Hematopoietic multipotent progenitor cell treated with erythropoietin and hydrocortisone succinate and interleukin-3 and kit ligand, for 6 days (in vitro differentiated cells): ENCODE measurements around the gene EME2.
"Not testable (repeated sequence)": the region's sequence is repeated elsewhere in the genome, so short reads cannot be mapped to it uniquely, and the experiment has no call there.

Experiments
- DNase-seq: peaks from one replicate; pipeline ENCODE4 v3.0.0-alpha.2; 2015

The EME2 gene, protein sequence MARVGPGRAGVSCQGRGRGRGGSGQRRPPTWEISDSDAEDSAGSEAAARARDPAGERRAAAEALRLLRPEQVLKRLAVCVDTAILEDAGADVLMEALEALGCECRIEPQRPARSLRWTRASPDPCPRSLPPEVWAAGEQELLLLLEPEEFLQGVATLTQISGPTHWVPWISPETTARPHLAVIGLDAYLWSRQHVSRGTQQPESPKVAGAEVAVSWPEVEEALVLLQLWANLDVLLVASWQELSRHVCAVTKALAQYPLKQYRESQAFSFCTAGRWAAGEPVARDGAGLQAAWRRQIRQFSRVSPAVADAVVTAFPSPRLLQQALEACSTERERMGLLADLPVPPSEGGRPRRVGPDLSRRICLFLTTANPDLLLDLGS

DNA sequence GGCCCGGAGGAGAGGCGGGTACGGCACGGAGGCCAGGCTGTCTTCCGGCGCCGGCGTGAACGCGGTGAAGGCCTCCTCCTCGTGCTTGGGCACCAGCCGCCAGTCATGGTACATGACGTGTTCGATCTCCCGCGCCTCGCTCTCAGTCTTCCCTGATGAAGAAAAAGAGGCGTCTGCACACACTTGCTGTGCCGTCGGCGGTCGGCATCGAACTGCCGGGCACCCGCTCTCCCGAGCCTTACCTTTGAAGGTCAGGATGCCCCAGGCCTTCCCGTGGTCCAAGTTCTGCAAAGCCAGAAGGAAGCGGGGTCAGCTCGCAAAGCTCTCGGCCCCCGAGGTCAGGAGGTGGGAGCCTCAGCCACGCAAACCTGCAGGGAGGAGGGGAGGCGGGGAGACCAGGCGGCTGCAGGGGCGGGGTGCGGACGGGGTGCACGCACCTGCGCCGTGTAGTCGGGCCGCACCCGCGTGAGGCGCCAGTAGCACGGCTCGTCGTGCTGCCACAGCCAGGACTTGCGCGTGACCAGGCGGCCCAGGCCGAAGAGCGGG, at the start of gene EME2:
TSS of gene EME2 (plus strand) at position 449 of the 546 bp plus-strand sequence. CDS start 418 bp downstream, outside the sequence.
- peak; percentile 70 for DNase-seq

DNA sequence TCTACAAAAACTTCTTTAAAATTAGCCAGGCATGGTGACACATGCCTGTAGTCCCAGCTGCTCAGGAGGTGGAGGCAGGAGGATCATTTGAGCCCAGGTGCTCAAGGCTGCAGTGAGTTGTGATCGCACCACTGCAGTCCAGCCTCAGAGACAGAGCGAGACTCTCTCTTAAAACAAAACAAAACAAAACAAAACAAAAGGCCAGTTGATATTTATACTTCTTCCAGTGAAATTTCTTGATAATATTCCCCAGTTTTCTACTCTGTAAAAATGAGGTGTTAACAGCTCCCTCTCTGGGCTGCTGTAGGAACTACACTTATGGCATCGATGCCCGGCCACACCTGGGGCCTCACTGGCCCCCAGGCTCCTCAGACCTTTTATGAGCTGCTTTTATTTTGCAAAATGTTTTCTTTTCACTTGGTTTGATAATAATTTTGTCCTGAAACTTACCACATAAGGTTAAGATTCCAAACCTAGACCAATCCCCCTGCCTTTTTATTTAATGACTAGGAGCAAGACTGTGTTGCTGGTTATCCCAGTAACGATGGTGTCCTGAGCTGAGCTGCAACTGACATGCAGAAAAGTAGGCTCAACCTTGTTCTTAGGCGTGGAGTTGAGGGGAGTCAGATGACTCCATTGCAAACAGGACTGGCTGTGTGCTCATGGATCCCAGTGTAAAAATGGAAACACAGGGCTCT, 49.0 kb upstream of the EME2 start:
- peak; percentile 79 for DNase-seq

DNA sequence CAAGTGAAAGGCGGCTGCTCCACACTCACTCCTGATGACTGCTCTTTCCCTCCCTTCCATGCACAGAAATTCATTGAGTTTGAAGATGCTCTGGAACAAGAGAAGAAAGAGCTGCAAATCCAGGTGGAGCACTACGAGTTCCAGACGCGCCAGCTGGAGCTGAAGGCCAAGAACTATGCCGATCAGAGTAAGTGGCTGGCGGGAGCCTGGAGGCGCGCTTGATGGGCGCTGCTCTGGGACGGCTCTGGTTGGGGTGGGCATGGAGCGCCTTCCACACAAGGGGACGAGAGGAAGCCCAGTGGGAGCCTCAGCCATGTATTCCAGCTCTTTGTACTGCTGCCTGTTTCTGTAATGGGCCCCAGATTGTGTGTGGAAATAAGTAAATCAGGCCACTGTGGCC, 48.1 kb upstream of the EME2 start:
- DNase-seq, result no peak

DNA sequence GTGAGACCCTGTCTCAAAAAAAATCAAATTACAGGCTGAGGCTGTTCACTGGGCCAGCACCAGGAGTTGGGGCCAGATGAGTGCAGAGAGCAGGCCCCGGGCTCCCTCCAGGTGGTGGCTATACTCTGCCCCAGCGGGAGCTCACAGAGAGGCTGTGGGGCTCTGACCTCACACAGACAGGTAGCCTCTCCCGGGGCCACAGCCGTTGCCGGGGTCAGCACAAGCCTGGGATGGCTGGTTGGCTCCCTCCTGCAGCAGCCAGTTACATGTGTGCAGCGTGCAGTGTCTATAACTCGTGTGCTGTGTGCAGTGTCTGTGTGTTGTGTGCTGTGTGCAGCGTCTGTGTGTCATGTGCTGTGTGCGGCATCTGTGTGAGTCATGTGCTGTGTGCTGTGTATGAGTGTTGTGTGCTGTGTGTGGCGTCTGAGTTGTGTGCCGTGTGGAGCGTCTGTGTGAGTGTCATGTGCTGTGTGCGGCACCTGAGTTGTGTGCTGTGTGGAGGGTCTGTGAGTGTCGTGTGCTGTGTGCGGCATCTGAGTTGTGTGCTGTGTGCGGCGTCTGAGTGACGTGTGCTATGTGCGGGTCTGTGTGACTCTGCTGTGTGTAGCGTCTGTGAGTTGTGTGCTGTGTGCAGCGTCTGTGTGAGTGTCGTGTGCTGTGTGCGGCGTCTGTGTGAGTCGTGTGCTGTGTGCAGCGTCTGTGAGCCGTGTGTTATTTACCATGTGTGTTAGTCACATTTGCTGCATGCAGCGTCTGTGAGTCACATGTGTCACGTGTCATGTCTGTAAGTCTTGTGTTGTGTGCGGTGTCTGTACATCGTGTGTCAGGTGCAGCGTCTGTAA, 45.7 kb upstream of the EME2 start:
- no peak for DNase-seq

DNA sequence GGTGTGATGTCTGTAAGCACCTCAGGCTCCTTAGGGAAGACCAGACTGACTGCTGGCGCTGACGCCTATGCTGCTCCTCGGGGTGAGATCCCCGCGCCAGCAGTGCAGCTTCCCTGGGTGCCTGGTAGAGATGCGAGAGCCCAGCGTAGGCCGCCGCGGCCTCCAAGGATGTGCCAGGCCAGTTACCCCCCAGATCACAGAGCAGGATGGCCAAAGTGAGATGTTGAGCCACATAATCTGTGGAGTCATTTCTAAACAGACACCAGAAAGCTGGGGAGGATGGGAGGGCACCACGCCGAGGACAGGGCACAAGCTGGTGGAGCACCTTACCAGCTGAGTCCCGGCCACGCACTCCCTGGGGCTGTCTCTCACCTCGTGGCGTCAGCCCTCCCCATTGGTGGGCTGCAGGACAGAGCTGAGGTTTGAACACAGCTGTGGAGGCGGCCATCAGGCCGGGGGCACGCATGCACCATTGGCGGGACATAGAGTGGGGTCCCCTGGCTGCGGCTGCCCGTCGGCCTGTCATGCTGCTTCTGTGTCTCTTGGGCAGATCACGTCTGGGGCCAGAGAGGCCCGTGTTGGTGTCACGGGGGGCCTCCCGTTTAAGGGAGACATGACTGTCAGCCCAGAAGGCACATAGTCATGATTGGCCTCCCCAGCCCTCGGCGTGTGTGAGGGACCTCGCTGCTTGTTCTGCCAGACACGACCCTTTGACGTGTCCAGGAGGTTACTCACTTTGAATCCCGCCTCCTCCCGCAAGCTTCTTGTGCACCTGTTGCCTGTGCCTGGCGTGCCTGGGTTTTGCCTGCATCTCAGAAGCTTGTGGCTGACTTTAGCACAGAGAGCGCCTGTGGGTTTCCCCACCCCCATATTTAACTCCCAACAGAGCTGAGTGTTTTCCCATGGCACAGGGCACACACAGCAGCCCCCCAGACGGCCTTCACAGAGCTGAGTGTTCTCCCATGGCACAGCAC, 44.7 kb upstream of the EME2 start:
- no peak for DNase-seq

DNA sequence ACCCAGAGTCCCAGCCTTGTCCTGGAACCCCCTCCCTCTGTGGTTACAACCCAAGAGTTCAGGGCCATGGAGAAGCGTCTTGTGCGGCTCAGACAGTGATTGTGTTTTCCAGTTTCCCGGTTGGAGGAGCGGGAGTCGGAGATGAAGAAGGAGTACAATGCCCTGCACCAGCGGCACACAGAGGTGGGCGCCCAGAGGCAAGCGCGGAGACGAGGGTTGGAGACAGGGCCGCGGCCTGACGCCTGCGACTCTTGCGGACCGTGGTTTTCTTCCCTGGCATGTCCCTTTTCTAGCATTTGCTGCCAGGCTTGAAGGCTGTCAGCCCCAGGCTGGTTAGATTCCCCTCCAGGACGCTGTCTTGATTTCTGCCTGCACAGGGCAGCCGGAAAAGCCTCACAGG, 43.6 kb upstream of the EME2 start:
- DNase-seq, result no peak

DNA sequence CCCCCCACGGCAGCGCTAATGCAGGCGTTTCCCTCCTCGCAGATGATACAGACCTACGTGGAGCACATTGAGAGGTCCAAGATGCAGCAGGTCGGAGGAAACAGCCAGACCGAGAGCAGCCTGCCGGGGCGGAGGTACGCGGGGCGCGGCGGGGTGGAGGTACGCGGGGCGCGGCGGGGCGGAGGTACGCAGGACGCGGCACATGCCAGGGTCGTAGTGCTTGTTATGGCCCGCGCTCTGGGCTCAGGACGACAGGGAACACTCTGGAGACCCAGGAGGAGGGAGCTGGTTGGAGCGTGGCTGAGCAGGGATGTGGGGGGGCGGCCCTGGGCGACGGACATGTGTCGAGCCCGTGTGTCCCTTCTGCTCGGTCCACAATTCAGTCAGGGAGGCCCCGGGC, 43.2 kb upstream of the EME2 start:
- DNase-seq, result no peak

DNA sequence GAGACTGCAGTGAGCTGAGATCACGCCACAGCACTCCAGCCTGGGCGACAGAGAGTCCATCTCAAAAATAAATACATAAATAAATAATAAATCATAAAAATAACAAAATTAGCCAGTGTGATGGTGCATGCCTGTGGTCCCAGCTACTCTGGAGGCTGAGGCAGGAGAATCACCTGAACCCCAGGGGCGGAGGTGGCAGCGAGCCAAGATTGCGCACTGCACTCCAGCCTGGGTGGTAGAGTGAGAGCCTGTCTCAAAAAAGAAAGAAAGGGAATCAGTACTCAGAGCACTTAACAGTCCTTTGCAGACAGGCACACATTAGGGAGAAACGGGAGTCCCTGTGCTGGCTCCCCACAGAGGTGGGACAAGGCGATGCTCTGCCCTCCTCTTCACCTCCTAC, 41.5 kb upstream of the EME2 start:
- DNase-seq, result no peak

DNA sequence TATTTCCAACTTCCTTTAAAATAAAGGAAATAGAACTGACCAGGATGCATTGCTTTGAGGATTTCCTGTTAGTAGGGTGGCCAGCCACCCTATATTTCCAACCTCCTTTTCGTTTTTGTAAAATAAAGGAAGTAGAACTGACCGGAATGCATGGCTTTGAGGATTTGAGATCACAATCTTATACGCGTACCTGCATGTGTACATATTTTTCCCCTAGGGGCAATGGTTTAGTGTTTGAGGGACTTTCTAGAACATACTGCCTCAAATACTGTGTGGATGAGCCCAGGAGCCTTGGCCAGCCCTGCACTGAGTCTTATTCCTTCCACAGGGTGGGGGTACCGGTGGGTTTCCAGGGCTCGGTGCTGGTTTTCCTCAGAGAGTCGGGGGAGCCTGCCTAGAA, 41.0 kb upstream of the EME2 start:
- no peak for DNase-seq

DNA sequence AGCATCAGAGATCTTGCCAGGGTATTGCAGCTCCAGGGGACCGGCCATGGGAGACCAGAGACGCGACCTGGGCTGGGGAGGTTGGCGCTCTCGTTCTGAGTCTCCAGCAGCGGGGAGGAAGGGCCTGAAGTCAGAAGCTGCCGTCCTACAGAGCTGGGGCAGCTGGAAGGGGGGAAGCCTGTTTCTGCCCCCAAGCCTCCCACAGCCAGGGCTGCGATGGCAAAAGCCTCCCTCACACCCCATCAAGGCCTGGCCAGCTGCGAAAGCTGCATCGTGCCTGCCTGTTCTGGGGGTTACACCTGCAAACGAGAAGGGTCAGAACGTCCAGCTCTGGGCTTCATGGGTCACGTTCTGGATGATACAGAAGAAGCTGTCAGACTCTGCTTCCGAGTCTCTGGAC, 40.5 kb upstream of the EME2 start:
- DNase-seq, result no peak

DNA sequence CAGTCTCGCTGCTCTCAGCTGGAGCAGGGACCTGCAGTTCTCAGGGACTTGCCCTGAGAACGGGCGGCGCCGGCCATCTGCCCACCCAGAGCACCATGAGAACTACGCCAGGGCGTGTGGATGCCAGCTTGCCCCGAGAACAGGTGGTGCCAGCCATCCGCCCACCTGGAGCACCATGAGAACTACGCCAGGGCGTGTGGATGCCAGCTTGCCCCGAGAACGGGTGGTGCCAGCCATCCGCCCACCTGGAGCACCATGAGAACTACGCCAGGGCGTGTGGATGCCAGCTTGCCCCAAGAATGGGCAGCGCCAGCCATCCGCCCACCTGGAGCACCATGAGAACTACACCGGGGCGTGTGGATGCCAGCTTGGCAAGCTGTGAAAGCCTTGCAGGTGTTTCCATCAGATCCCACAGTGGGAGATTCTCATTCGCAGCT, 40.0 kb upstream of the EME2 start:
- not testable (repeated sequence) for DNase-seq

DNA sequence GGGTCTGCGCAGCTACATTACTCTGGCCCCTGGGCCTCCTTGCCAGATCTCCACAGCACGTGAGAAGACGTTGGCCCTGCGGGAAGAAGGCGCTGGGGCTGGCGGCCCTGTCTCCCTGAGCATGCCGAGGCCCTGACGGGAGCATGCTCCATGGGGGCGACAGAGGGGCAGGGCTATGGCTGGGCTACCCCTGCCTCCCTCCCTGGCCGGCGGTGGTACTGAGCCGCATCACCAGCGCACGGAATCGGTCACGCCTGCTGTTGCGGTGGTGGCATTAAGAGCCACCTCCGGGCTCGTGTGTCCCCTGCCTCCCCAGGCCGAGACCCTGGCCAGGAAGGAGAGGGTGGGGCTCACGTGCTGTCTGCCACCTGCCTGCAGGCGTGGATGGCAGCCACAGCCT, 38.5 kb upstream of the EME2 start:
- DNase-seq, result no peak

DNA sequence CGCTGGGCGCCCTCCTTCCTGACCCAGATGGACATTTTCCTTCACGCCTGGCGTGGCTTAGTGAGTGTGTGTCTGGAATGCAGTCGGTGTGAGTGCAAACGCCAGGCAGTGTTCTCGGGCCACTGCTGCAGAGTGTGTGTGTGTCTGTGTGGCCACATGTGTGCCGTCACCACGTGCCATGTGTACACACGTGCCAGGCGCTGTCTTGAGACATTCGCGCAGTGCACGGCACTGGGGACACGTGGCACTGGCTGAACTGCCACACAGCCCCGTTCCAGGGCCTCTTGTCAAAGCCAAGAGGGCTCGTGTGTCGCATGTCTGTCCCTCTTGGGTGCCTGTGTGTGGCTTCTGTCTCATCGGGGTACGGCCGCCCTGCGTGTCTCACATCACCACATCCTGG, 37.8 kb upstream of the EME2 start:
- no peak for DNase-seq

DNA sequence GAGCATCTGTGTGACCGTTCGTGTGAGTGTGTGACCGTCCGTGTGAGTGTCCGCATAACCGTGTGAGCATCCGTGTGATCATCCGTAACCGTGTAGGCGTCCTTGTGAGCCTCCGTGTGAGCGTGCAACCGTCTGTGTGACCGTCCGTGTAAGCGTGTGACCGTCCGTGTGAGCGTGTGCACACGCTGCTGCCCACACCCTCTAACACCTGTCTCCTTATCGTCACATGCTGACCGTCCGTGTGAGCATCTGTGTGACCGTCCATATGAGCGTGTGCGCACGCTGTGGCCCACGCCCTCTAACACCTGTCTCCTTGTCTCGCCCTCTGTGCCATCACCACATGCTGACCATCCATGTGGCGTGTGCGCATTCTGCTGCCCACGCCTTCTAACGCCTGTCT, 32.4 kb upstream of the EME2 start:
- DNase-seq, result no peak

DNA sequence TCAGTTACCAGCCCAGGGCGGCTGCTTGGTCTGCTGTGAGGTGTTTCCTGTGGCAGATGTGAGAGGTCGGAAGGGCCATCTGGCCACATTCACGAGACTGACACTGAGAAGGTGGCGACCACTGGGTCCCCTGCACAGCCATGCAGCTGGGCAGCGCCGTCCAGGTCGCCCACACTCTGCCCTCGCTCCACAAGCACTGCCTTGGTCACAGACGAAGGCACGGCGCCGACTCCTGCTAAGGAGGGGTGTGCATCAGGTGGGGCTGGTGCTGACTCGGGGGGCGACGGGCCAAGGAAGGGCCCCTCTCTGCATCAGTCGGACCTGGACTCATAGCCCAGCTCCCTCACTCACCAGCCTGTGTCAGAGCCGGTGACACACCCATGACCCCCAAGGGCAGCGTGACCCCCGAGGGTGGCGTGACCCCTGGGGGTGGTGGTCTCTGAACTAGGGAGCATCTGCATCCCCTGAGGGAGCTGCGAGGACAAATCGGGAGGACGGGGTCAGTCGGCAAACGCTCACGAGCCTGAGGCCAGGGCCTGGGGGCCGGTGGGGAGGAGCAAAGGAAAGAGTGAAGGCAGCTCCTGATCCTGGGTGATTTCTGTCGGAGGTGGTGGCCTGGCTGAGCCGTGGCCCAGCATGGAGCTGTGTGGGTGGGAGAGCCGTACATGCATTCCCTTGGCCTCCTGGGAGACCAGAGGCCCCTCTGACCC, 31.7 kb upstream of the EME2 start:
- DNase-seq, result no peak

DNA sequence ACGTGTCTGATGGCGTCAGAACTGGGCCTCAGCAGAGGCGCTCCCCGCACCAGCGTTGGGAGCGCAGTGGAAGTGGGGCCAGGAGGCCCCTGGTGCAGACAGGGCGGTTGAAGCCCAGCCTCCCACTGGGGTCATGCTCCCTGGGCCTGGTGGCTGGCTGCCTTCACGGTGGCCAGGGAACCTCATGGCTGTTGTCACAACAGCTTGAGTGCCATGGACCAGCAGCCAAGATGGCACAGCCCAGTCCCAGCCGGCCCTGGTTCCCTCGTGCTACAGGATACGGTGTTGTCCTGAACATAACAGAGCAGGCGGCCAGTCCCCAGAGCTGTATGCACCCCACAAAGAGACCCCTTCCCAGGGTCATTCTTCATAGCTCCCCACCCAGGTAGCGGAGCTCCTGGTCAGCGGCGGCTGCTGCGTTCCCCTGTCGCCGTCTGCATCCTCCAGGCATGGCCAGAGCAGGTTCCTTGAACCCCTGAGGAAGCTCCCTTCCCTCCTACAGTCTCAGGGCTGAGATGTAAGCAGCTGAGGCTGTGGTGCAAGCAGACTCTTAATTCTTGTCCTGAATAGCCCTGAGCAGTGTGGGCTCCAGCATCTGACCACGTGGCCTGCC, 31.0 kb upstream of the EME2 start:
- no peak for DNase-seq

DNA sequence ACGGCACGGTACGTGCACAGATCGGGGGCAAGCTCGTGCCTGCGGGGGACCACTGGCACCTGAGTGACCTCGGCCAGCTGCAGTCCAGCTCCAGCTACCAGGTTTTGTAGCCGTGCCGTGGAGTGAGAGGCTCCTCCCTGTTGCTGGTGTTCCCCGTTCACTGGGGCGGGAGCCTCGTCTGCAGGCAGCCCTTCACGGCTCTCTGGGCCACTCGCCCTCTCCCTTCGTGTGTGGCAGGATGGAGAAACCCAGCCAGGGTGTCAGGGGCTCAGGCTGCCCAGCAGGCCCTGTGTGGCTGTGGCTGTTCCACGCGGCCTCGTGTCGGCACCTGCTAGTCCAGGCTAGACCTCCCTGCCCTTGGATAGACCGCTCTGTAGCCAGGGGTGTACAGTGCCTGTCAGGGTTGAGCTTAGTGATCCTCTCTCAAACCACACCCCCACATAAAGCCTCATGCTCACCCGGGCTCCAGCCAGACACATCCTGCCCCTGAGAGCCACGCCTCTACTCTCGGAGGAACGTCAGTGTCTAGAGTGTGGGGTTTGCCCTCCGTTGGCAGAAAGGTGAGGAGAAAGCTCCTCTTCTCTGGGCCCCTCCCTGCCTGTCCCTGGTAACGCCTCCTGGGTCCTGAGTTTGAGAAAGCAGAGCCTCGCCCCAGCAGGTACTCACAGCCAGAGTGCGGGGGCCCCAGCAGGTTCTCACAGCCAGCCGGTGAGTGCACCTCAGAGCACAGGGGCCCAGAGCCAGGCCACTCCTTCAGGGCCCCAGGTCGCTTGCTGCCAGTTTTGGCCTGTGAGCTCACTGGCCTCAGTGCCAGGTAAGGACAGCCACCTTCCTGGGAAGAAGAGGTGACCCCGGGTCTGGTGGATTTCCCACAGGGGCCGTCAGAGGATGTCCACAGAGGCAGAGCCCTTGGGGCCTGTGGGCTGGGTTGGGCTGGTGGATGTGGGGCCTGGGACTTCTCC, 29.0 kb upstream of the EME2 start:
- no peak for DNase-seq

DNA sequence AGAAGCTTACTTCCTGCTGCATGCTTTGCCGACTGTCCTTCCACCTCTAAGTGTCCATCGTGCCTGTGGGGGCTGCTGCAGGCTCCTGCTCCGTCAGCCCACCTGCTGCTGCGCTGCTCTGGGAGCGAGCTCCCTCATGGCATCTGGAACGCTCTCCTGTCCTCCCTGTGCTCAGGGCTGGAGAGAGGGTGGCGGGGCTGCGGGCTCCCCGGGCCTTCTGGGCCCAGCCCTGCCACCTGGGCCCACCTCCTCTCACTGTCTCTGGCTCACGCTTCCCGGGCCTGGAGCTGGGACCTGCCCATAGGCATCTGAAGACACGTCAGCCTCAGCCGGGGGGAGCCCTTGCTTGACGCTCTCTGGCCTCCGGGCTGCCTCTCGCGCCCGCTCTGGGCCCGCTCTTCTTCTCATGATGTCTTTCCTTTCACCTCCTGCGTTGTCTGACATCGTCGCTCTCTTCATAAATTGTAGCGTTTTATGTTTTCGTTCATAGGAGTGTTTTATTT, 28.2 kb upstream of the EME2 start:
- no peak for DNase-seq

DNA sequence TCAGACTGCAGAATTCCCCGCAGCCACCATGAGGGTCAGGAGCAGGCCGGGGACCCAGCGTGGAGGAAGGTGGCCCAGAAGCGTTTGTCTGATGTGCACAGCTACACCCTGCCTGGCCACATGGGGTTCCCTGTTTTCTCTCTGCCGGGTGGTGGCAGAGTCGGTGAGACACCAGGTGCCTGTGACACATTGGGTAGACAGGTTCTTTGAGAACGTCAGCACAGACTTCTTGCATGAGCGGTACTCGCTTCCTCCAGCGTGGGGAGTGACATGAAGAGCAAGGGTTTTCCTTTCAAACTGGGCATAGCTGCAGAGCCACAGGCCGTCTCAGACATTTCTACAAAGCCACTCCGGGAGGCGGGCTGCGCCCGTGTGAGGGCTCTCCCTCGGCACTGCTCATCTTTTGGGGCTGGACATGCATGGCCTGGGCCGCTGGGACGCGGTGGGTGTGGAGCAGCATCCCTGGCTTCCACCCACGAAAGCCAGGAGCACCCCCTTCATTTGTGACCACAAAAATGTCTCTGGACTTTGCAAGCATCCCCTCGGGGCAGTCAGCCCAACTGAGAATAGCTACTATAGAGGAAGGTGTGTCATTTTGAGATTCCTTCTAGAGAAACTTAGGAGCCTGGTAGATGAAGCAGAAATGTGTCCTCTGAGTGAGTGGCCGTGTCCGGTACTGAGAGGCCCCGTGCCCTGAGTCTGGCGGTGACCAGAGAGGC, 27.3 kb upstream of the EME2 start:
- DNase-seq, result no peak
